Measurements from ENCODE around the gene ATP1B1. TPM values are rescaled to one million over a fixed set of nuclear protein-coding genes. Genes with fewer than 3 reads are reported as not detected.

The ATP1B1 gene
- total and polyA plus RNA-seq, 2 experiments from 2014 or later: 51.0 to 73.4 TPM

DNA sequence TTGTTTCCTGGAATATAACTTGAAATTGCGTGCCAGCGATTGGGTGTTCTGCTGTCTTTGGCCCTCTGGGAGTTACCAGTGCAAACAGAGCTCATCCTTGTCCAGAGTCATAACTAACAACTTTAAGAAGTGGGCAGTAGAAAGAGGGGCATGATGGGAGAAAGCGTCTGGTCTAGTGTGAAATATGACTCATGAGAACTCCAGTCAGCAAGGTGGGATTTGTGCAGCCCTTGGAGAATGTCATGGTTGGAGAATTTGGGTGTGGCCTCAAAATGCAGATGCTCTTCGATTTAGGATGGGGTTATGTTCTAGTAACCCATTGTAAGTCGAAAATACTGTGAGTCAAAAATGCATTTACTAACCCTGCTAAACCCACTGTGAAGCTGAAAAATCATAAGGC lies 12.9 kb downstream of the ATP1B1 start:
- Histone ChIP-seq H3K27ac (ENCODE audit: low read depth) (no peak overlapping the region), H3K36me3 (ENCODE audit: insufficient read depth) (peaks cover 5% of the 10 kb centered on the region; the same call in 1 of the 2 replicates), H3K27me3 (ENCODE audit: insufficient read depth) (no peaks in the 10 kb centered on the region), H4K20me1 (replicated peaks; ENCODE audit: insufficient read depth) (peaks cover 6% of the 10 kb centered on the region), H3K9me2 (ENCODE audit: insufficient read depth) (no peaks in the 10 kb centered on the region), H3K4me1 (ENCODE audit: insufficient read depth) (peaks cover 4% of the 10 kb centered on the region), H3K4me2 (no peak overlapping the region), H3F3A (replicated peaks; ENCODE audit: low read depth) (no peaks in the 10 kb centered on the region), H3K4me3 (no peak overlapping the region), H3K79me2 (replicated peaks; ENCODE audit: insufficient read depth) (peaks cover 69% of the 10 kb centered on the region), H2AFZ (no peak overlapping the region)
- H3K4me1 Mint-ChIP-seq: peaks cover 13% of the 10 kb centered on the region
- ATAC-seq (no peak), DNase-seq (ENCODE audit: low spot score) (no peak)
- peaks cover 3% of the 10 kb centered on the region for H3K27me3 Mint-ChIP-seq (ENCODE audit: insufficient read depth, low read depth, poor library complexity)
- TF ChIP-seq, protein P1, sequence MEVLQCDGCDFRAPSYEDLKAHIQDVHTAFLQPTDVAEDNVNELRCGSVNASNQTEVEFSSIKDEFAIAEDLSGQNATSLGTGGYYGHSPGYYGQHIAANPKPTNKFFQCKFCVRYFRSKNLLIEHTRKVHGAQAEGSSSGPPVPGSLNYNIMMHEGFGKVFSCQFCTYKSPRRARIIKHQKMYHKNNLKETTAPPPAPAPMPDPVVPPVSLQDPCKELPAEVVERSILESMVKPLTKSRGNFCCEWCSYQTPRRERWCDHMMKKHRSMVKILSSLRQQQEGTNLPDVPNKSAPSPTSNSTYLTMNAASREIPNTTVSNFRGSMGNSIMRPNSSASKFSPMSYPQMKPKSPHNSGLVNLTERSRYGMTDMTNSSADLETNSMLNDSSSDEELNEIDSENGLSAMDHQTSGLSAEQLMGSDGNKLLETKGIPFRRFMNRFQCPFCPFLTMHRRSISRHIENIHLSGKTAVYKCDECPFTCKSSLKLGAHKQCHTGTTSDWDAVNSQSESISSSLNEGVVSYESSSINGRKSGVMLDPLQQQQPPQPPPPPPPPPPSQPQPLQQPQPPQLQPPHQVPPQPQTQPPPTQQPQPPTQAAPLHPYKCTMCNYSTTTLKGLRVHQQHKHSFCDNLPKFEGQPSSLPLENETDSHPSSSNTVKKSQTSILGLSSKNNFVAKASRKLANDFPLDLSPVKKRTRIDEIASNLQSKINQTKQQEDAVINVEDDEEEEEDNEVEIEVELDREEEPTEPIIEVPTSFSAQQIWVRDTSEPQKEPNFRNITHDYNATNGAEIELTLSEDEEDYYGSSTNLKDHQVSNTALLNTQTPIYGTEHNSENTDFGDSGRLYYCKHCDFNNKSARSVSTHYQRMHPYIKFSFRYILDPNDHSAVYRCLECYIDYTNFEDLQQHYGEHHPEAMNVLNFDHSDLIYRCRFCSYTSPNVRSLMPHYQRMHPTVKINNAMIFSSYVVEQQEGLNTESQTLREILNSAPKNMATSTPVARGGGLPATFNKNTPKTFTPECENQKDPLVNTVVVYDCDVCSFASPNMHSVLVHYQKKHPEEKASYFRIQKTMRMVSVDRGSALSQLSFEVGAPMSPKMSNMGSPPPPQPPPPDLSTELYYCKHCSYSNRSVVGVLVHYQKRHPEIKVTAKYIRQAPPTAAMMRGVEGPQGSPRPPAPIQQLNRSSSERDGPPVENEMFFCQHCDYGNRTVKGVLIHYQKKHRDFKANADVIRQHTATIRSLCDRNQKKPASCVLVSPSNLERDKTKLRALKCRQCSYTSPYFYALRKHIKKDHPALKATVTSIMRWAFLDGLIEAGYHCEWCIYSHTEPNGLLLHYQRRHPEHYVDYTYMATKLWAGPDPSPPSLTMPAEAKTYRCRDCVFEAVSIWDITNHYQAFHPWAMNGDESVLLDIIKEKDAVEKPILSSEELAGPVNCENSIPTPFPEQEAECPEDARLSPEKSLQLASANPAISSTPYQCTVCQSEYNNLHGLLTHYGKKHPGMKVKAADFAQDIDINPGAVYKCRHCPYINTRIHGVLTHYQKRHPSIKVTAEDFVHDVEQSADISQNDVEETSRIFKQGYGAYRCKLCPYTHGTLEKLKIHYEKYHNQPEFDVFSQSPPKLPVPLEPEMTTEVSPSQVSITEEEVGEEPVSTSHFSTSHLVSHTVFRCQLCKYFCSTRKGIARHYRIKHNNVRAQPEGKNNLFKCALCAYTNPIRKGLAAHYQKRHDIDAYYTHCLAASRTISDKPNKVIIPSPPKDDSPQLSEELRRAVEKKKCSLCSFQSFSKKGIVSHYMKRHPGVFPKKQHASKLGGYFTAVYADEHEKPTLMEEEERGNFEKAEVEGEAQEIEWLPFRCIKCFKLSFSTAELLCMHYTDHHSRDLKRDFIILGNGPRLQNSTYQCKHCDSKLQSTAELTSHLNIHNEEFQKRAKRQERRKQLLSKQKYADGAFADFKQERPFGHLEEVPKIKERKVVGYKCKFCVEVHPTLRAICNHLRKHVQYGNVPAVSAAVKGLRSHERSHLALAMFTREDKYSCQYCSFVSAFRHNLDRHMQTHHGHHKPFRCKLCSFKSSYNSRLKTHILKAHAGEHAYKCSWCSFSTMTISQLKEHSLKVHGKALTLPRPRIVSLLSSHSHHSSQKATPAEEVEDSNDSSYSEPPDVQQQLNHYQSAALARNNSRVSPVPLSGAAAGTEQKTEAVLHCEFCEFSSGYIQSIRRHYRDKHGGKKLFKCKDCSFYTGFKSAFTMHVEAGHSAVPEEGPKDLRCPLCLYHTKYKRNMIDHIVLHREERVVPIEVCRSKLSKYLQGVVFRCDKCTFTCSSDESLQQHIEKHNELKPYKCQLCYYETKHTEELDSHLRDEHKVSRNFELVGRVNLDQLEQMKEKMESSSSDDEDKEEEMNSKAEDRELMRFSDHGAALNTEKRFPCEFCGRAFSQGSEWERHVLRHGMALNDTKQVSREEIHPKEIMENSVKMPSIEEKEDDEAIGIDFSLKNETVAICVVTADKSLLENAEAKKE (CRISPR knock-in tag; IDR thresholded peaks at IDR 0.05): no peak
- TF ChIP-seq JUNB (IDR thresholded peaks at IDR 0.05; ENCODE audit: unreplicated experiment): no peak
- TF ChIP-seq NANOG (IDR thresholded peaks at IDR 0.05; ENCODE audit: borderline replicate concordance): no peak
- no peak for TF ChIP-seq POLR2AphosphoS5 (IDR thresholded peaks at IDR 0.05; ENCODE audit: low read depth)
- TF ChIP-seq EZH2phosphoT487 (IDR thresholded peaks at IDR 0.05; ENCODE audit: unreplicated experiment): no peak
- TF ChIP-seq, protein P2, sequence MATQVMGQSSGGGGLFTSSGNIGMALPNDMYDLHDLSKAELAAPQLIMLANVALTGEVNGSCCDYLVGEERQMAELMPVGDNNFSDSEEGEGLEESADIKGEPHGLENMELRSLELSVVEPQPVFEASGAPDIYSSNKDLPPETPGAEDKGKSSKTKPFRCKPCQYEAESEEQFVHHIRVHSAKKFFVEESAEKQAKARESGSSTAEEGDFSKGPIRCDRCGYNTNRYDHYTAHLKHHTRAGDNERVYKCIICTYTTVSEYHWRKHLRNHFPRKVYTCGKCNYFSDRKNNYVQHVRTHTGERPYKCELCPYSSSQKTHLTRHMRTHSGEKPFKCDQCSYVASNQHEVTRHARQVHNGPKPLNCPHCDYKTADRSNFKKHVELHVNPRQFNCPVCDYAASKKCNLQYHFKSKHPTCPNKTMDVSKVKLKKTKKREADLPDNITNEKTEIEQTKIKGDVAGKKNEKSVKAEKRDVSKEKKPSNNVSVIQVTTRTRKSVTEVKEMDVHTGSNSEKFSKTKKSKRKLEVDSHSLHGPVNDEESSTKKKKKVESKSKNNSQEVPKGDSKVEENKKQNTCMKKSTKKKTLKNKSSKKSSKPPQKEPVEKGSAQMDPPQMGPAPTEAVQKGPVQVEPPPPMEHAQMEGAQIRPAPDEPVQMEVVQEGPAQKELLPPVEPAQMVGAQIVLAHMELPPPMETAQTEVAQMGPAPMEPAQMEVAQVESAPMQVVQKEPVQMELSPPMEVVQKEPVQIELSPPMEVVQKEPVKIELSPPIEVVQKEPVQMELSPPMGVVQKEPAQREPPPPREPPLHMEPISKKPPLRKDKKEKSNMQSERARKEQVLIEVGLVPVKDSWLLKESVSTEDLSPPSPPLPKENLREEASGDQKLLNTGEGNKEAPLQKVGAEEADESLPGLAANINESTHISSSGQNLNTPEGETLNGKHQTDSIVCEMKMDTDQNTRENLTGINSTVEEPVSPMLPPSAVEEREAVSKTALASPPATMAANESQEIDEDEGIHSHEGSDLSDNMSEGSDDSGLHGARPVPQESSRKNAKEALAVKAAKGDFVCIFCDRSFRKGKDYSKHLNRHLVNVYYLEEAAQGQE (IDR thresholded peaks at IDR 0.05; ENCODE audit: unreplicated experiment): no peak
- no peak for TF ChIP-seq STAT1 (IDR thresholded peaks at IDR 0.05; ENCODE audit: unreplicated experiment)
- no peak for TF ChIP-seq EZH2 (IDR thresholded peaks at IDR 0.05; ENCODE audit: low read depth, unreplicated experiment)
- TF ChIP-seq CREB1 (CRISPR knock-in tag; IDR thresholded peaks at IDR 0.05; ENCODE audit: low read depth): no peak
- no peak overlapping the region for H3K27ac Mint-ChIP-seq
- no peak overlapping the region for H3K4me3 Mint-ChIP-seq
- H3K36me3 Mint-ChIP-seq (ENCODE audit: low read depth): peaks cover 36% of the 10 kb centered on the region
- H3K9me3 Mint-ChIP-seq: no peaks in the 10 kb centered on the region

All from GM23338 (cell line).